Activated CD8-positive, alpha-beta memory T cell treated with anti-CD3 and anti-CD28 coated beads for 48 hours (primary cell): ENCODE measurements around the gene ICOS.

Source experiments
- DNase-seq, 3 experiments: peaks; one replicate each; pipeline ENCODE4 v3.0.0-alpha.2; 2020; ENCODE audit warnings: low read depth in 2 of 3, low spot score in 2 of 3

ICOS gene, protein sequence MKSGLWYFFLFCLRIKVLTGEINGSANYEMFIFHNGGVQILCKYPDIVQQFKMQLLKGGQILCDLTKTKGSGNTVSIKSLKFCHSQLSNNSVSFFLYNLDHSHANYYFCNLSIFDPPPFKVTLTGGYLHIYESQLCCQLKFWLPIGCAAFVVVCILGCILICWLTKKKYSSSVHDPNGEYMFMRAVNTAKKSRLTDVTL

DNA sequence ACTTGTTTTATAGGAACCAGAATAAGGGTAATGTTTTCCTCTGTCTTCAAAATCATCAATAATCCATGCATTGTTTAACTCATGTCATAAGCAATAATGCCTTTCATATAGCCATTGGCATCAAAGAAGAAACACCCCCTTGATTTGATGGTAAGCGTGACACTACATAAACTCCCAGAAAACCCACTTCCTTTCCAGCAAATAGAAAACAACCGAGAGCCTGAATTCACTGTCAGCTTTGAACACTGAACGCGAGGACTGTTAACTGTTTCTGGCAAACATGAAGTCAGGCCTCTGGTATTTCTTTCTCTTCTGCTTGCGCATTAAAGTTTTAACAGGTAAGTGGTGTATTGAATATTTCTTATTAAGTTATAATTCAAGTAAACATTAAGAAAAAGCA lies at the start of gene ICOS:
Gene ICOS, plus strand, starts transcription at position 229 of the 400 bp plus-strand sequence. Its CDS starts 52 bp downstream, at position 281.
- no peak for DNase-seq

DNA sequence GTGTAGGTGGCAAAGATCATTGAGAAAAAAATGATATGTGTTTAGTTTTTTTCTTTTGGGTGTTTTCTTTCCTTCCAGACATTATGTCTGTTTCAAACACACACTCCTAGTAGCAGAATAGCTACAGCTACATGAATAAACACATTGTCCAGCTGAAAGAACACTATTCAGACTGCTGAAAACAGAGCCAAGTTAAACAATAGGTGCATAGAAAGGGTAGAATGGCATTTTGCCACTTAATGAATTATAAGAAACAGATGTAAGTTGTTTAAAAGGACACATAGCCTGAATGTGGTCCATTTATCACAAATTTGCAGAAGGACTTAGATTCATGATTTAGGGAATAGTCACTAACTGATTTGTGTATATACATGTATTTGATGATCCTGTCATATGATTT lies 48.9 kb upstream of the ICOS start:
- DNase-seq = no peak

DNA sequence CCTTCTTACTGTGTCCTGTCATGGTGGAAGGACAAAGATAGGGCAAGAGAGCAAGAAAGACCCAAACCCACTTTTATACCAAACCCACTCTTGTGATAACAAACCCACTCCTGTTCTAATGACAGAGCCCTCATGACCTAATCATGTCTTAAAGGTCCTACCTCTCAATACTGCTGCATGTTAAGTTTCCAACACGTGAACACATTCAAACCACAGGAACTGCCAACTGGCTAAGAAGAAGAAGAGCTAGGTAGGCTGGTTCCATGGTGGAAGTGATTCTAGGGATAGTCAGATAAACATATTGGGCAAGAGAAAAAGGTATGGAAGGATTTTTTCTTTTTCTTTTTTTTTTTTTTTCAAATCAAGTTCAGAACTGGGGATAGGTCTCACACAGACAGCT lies 47.0 kb upstream of the ICOS start:
- no peak for DNase-seq

DNA sequence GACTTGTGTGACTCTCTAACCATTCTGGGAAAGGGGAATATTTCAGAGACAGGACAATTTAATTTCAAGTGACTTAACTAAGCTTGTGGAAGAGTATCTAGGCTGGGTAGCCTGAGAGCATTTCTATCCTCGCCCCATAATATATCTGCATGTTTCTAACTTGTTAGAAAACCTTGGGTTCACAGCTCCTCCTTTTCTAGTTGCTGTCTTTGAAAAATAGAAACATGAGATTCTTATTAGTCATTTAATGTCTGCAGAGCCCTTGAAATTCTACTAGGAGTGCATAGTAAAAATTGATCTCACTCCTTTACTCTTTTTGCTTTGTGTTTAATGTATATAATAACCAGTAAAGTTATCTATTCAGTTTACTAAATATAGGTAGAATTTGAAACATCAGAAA lies 46.6 kb upstream of the ICOS start:
- DNase-seq = no peak

DNA sequence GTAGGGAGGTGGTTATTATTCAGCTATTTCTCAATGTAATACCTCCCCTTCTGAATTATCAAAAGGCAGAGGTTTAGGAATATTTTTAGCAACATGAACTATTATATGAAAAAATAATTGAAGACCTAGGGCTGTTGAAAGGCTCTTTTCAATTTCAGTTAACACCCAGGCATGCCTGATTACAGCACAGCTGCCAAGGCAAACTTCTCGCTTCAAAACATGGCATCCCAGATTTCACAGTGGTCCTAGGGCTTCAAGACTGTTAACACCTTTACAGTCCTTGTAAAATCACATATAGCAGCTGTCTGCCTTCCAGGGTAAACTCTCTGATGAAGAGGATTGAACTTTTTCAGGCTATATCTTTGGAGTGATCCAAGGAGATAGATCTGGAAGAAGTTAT lies 45.8 kb upstream of the ICOS start:
- DNase-seq = no peak

DNA sequence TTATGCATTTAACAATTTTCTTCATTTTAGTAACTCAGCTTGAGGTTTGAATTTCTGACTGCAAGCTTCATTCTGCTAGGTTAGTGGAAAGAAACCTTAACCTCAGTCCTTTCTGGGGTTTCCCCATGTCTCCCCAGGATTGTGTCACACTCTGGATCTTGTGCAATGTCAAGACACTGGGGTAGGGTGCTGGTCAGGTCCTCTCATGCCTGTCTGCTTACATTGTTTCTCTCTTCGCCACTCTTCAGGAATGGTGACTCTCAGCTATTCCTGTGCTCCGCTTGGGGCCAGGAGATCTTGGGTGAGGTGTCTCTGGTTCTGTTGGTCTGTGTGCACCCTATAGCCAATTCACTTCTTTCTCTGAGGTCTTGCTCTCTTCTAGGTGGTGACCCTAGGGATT lies 45.1 kb upstream of the ICOS start:
- no peak for DNase-seq

DNA sequence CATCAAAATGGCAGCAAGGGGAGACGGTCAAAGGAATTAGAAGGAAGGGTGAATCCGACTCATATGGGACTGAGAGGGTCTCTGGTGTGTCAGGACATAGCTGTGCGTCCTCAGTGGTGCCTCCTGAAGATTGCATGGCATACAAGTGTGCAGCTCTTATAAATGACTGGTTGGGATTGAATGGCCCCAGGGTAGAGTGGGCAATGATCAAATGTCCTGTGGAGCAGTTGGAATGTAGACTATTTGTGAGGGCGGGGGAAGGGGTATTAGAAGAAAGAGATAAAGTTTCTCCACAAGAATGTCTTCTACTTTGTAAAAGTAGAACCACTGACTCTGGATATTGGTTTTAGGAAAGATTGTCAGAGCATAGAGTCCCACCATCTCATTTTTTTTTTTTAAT lies 44.4 kb upstream of the ICOS start:
- no peak for DNase-seq

DNA sequence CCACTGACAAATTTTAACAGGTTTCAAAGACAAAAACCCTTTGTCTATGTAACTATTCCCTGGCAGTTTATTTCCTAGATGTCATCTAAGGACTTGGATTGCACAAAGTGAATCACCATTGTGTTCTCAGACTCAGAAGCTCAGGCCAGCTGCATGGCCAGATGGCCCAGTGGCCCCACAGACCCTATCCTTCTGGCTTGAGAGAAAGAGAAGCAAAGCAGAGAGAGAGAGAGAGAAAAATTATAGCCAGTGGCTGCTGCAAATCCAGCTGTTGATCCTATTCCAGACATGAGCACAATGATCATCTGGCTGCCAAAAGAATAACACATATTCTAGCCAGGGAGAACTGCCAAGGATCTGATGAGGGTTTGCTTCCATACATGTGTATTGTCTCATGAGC lies 43.2 kb upstream of the ICOS start:
- DNase-seq = no peak

DNA sequence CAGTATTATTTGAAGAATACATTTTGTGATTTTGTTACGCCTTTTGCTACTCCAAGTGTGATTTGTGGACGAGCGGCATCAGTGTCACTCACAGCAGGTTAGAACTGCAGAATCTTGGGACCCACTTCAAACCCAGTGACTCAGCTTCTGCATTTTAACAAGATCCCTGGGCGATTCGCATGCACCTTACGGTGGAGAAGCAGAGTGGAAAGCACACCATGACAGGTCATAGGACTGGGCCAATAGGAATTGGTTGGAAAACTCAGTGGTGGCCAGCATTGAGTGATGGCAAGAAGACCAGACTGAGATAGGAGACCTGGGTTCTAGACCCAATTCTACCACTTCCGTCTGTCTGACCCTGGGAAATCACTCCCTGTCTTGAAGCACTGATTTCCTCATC lies 42.7 kb upstream of the ICOS start:
- DNase-seq = no peak

DNA sequence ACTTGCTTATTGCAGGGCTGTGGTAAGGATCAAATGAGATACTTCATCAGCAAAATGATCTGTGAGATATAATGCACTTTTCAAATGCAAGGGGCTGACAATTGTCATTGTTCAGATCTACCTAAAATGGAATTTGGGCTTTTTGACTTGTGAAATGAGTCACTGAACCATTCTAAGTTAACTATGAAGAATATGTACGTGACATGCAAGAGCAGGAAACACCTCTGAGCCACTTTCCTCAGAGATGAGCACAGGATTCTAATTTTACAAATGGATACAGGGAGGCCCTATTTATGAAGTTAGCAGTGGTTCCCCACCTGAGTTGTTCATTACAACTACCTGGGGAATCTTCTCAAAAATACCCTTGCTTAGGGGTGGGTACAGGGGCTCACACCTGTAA lies 42.3 kb upstream of the ICOS start:
- no peak for DNase-seq

DNA sequence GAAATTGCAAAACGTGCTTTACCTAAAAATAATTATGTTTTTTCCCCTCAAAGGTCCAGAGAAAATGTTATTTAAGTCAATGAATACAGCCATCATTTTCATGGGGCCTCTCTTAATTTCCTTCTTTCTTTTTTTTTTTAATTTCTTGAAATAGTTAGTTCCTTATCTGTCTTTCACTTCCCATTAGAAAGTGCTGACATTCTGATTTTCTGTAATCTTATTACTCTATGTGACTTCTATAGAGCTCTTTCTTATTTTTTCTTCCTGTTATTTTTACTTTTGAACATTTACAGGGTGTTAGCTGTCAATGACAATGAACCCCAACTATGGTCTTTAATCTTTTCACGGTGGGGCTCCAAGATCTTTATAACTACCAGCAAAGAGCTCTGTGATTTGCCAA lies 39.0 kb upstream of the ICOS start:
- DNase-seq = no peak

DNA sequence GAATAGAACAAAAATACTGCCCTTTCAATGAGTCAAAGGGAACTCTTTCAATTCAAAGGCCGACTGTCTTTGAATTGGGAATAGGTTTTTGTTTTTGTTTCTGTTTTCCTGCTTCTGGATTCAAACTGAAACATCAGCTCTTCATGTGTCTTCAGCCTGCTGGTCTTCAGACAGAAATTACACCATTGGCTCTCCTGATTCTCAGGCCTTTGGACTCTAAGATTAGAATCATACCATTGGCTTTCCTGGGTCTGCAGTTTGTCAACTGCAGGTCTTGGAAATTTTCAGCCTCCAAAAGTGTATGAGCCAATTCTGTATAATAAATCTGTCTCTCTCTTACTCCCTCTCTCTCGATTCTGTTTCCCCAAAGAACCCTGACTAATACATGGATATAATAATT lies 37.9 kb upstream of the ICOS start:
- no peak for DNase-seq

DNA sequence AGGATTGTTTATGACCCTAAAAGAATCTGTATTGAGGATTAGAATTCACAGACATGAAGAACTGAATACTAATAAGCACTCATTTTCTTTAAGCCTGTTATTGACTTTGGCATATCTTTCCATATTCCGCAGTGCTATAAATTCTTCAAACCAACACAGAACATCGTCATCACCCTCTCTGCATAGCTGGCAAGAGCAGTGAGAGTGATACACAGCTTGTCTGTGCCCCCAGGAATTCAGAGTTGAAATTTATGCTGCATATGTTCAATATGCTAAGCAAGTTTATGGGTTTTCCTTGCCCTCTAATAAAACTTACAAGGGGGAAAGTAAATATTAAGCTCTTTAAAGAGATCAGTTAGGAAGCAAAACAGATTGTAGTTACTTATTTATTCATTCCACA lies 36.3 kb upstream of the ICOS start:
- DNase-seq = no peak

DNA sequence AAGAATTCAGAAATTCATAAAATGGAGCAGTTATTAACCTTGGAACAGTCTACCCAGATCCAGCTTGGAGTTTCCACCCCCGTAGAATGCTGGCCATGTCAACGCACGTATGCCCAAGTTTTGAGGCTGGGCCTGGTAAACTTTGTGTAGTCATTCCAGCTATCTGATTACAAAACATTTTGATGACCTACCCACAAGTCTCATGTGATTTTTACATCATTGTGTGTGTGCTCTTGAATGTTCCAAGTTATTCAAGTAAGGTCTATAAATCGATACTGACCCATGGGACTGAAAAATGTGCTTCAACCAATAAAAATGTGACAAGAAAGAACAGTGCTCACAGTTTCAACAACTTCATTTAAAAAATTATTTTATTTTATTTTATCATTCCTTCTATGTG lies 32.5 kb upstream of the ICOS start:
- no peak for DNase-seq

DNA sequence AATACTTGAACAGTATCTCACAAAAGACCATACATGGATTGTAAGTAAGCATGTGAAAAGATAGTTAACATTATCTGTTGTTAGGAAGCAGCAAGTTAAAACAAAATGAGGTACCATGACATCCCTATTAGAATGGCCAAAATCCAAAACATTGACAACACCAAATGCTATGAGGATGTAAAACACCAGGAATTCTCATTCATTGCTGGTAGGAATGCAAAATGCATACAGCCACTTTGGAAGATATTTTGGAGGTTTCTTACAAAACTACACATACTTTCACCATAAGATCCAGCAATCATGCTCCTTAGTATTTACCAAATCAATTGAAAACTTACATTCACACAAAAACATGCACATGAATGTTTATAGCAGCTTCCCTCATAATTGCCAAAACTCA lies 30.9 kb upstream of the ICOS start:
- no peak for DNase-seq

DNA sequence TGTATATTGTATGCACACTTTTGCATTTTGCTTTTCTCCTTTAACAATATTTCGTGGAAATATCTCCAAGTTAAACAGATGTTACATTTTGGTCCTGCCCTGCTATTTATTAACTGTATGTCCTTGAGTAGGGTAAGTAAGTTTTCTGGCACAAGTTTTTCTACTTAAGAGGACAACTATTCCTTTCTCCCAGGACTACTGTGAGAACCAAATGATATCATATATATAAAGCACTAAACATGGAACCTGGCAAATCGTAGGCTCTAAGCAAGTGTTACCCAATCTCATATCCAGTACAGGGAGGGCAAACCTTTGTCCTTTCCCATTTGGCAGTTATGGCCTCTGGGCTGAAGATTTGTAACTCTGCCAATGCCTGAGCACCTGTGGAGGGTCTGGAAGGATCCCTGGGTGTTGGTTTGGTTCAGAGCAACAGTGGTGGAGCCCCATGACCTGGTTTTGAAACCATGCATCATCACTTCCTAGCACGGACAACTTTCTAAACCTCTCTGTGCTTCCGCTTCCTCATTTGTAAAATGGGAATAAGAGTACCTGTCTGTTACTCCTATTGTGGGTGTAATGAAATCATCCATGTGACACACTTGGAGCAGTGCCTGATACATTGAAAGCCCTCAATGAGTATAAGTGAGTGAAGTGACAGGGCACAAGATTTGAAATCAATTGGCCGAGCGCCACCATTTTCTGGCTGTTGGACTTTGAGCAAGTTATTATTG lies 28.3 kb upstream of the ICOS start:
- DNase-seq = no peak

DNA sequence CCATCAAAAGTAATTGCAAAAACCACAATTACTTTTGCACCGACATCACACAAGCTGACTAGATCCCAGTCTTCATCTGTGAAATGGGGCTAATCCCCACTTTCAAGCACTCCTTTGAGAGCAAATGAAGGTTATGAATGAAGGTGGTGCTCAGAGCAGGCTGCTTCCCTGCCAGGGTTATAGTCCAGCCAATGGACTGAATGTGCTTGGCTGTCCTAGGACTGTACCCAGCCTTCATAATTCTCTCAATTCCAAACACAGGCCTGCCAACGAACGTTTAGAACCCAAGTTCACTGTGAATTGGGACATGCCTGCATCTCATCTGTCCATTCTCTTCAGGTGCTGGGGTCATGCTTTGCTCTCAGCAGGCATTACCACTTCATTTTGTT lies 27.8 kb upstream of the ICOS start:
- no peak for DNase-seq

DNA sequence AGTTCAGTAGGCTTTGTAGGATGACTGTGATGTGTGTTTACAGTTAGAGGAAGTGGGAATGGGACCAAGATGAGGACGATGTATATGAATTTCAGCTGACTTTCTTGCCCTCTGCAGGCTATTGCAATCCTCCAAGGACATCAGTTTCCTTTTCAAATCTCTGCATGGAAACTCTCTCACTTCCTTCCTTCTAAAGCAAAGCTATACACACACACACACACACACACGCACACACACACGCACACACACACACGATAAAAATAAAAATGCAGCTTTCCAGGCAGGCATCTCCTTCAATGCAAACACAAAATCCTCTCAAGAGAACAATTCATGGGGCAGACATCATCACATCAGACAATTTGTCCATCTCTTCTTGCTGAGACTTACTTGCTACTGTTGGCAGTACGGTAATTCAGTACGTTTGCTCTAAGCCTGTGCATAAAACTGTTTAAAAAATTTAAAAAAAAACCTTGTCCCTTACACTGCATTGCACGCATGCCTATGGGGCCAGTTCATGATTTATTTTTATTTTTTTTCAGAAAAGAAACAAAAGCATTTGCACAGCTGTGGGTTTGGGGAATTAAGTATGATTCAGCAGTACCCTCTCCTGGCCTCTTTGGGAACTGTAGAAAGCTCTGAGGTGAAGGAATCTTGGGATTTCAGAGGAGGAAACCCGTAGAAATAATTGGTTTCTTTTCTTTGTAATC lies 27.1 kb upstream of the ICOS start:
- no peak for DNase-seq

DNA sequence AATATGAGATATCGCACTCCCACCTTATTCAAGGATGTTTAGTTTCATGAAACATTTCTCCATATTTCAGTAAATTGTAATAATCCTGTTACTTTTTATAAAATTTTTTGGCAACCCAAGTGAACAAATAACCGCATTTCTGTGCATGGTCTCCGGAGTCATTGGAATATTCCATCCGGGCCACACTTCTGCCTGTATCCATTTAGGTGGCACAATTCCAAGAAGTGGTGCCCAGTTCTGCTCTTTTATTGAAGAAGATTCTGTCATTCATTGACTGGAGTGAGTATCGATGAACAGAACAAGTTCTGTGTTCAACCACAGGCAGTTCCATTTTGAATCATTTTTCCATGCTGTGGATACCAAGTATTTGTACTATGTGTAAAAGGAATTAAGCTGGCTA lies 26.6 kb upstream of the ICOS start:
- DNase-seq = no peak

DNA sequence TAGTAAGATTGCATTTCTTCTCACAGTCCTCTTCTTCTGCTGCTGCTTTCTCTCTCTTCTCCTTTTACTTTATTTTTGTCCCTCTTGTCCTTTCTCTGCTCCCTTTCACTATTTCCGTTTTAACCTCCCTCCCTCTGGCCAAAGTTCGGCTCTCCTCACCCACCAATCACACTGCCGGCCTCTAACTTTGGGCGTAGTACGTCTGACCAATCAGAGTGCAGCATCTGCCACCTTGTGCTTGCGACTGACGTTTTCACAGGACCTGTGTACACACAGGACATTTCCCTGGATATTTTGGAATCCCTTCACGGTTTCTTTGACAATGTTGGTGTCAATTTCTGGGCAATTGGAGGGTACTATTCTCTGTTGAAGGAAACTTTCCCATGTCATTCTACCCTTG lies 22.6 kb upstream of the ICOS start:
- no peak for DNase-seq

DNA sequence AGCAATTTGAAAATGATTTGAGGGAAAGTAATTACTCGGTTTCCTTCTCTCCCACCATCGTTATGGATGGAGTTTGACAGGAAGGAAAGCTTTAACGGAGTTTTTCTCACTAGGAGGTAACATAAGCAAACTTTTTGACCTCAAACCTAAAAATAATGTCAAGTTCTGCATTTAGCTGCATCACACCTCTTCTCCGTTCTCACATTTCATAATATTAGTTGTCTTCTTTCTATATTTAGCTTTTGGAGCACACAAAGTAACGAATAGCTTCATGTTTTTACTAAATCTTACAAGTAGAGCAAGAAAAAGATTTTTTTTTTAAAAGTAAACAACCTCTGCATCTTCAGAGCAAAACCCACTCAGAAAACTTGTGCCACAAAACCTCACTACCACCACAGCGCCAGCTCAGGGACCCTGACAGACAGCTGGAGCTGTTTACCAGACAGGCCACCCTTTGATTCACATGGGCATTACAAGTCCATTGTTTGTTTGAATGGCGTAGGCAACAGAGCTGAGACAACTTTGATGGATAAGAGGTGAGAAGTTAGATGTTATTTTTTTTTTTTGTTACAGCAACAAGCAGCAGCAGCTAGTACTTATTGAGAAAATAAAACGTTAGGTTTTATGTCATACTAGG lies 21.9 kb upstream of the ICOS start:
- no peak for DNase-seq

DNA sequence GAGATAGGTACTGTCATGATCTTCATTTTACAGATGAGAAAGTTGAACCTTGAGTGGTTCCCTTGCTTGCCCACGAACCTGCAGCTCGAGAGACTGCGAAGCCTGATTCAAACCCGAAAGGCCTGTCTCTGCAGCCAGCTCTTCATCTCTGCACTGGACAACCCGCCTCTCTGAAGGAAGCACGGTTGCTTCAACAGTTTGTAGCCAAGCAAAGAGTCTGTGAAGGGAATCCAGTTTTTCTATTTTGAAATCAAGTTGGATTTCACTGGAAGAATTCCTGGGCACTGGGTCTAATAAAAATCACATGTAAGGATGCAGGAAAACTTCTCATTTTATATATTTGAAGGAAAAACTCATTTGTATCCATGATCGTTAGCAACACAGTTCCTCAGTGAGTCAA lies 21.3 kb upstream of the ICOS start:
- DNase-seq = no peak
